Lower lobe of right lung (tissue), 2 donors: ENCODE measurements around the gene HSFX2. TPM values are rescaled to one million over a fixed set of nuclear protein-coding genes. Genes with fewer than 3 reads are reported as not detected.
"Not testable (repeated sequence)": the region's sequence is repeated elsewhere in the genome, so short reads cannot be mapped to it uniquely, and the experiment has no call there.

Experiments
- ATAC-seq, 2 donors: fragments of 200-7000 bp; cut with Tn5 transposase; one replicate each; pipeline ENCODE4 v1.9.1; 2020 to 2022; ENCODE audit warnings: mild to moderate bottlenecking in 2 of 2, moderate library complexity in 2 of 2
- DNase-seq: peaks from one replicate; pipeline ENCODE4 v3.0.0-alpha.2; 2020
- H3K27ac ChIP-seq: fragments of 200-600 bp; one replicate; pipeline ENCODE4 v1.8.0; 2022
- H3K27me3 ChIP-seq: fragments of 200-600 bp; one replicate; pipeline ENCODE4 v1.8.0; 2022; ENCODE audit warnings: low read depth
- H3K36me3 ChIP-seq: fragments of 200-600 bp; one replicate; pipeline ENCODE4 v1.8.0; 2022; ENCODE audit warnings: mild to moderate bottlenecking
- H3K4me1 ChIP-seq: fragments of 200-600 bp; one replicate; pipeline ENCODE4 v1.8.0; 2022
- H3K4me3 ChIP-seq: fragments of 200-600 bp; one replicate; pipeline ENCODE4 v1.8.0; 2022; ENCODE audit warnings: mild to moderate bottlenecking
- H3K9me3 ChIP-seq: fragments of 200-600 bp; one replicate; pipeline ENCODE4 v1.8.0; 2022
- CTCF ChIP-seq: fragments of 200-600 bp; IDR thresholded peaks from one replicate; pipeline ENCODE4 v1.8.0; 2022; ENCODE audit warnings: antibody characterized with exemption, mild to moderate bottlenecking
- intact Hi-C: fragments of 100-400 bp; cut with DNase I; formaldehyde crosslinking; loops from one replicate; pipeline ENCODE4 v1.11.0; 2022
- total RNA-seq: library from RNA; stranded (reverse); fragmentation: NEBNext Ultra II Directional; extraction: Animal tissue kit (Norgen Biotek cat#: 25700); gene quantifications from one replicate; pipeline ENCODE4 v1.2.1, GENCODE V29; 2021
- donor health status: DM: no; HTN: yes; CAD: no; lungs with severe emphysema.

The HSFX2 gene
- total RNA-seq, 1 donor from 2014 or later = not detected

- H3K4me3 ChIP-seq, H3K9me3 ChIP-seq, DNase-seq, intact Hi-C loops, H3K27ac ChIP-seq, H3K36me3 ChIP-seq, H3K27me3 ChIP-seq, H3K4me1 ChIP-seq, ATAC-seq: not testable (repeated sequence)
Measured at GRCh38 chrX:149595943-149596342, 829 bp upstream of the HSFX2 start.

- H3K9me3 ChIP-seq, H3K4me3 ChIP-seq, ATAC-seq, H3K27me3 ChIP-seq, H3K36me3 ChIP-seq, H3K4me1 ChIP-seq, DNase-seq, intact Hi-C loops, H3K27ac ChIP-seq: not testable (repeated sequence)
Measured at GRCh38 chrX:149590993-149591392, 4.1 kb downstream of the HSFX2 start.

GRCh38 chrX:149587359-149587758 is 7.8 kb downstream of the HSFX2 start, which contains the start of gene MAGEA9B:
TSS of gene MAGEA9B (minus strand) at chrX:149587459. CDS start at chrX:149583179, 4,280 bp downstream.
- H3K27ac ChIP-seq, ATAC-seq, intact Hi-C loops, H3K4me3 ChIP-seq, H3K4me1 ChIP-seq, H3K36me3 ChIP-seq, H3K27me3 ChIP-seq, DNase-seq, H3K9me3 ChIP-seq: not testable (repeated sequence)

GRCh38 chrX:149585631-149586030 is 9.5 kb downstream of the HSFX2 start:
- DNase-seq, H3K36me3 ChIP-seq, ATAC-seq, H3K27ac ChIP-seq, H3K4me1 ChIP-seq, intact Hi-C loops, H3K9me3 ChIP-seq, H3K27me3 ChIP-seq, H3K4me3 ChIP-seq: not testable (repeated sequence)

- H3K9me3 ChIP-seq, H3K4me1 ChIP-seq, H3K27me3 ChIP-seq, H3K36me3 ChIP-seq, intact Hi-C loops, H3K4me3 ChIP-seq, H3K27ac ChIP-seq, ATAC-seq, DNase-seq: not testable (repeated sequence)
Measured at GRCh38 chrX:149573456-149573855, 21.7 kb downstream of the HSFX2 start.

- DNase-seq (no peak), ATAC-seq (no peak)
- H3K4me1 ChIP-seq = no peaks in the 10 kb centered on the region
- TF ChIP-seq CTCF = no peak
- no peaks in the 10 kb centered on the region for H3K27me3 ChIP-seq
- no peaks in the 10 kb centered on the region for H3K36me3 ChIP-seq
- no peak overlapping the region for H3K27ac ChIP-seq
- no peak overlapping the region for H3K4me3 ChIP-seq
- intact Hi-C loops = no loop called here
- no peaks in the 10 kb centered on the region for H3K9me3 ChIP-seq
Measured at GRCh38 chrX:149572743-149573142, 22.4 kb downstream of the HSFX2 start.

GRCh38 chrX:149571770-149572169 is 23.3 kb downstream of the HSFX2 start:
- Histone ChIP-seq H3K27me3 (no peaks in the 10 kb centered on the region), H3K36me3 (no peaks in the 10 kb centered on the region), H3K9me3 (no peaks in the 10 kb centered on the region), H3K27ac (no peak overlapping the region), H3K4me3 (no peak overlapping the region), H3K4me1 (no peaks in the 10 kb centered on the region)
- ATAC-seq (no peak), DNase-seq (no peak)
- TF ChIP-seq CTCF = no peak
- intact Hi-C loops = no loop called here

GRCh38 chrX:149570668-149571067 is 24.4 kb downstream of the HSFX2 start:
- H3K27ac ChIP-seq = no peak overlapping the region
- H3K36me3 ChIP-seq = no peaks in the 10 kb centered on the region
- no peaks in the 10 kb centered on the region for H3K9me3 ChIP-seq
- TF ChIP-seq CTCF = no peak
- H3K27me3 ChIP-seq = no peaks in the 10 kb centered on the region
- DNase-seq (no peak), ATAC-seq (no peak)
- intact Hi-C loops = no loop called here
- no peak overlapping the region for H3K4me3 ChIP-seq
- H3K4me1 ChIP-seq = no peaks in the 10 kb centered on the region
